ENCODE measurements around the gene MYO1F.
A peak's percentile ranks its signal among the peaks of the same experiment; 100 is the strongest.

The MYO1F gene

DNA sequence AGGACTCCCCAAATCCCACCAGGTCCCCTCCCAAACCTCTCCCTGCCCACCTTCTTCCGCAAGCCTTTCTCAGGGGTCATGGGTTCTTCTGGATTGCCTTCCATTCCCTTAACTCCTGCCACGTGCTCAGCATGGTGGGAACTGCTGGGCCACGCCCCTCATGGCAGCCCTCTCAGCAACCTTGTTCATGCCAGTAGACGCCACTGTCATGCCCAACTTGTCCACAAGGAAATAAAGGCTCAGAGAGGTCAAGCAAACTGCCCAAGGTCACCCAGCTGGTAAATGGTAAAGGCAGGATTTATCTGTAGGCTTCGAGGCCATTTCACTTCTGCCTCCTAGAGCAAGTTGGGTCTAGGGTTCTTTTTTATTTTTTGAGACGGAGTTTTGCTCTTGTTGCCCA lies 85.7 kb downstream of the MYO1F start:
- in situ Hi-C loops (cut with MboI; ENCODE audit: low sequenced_read_pairs, unreplicated experiment) = no loop called here

DNA sequence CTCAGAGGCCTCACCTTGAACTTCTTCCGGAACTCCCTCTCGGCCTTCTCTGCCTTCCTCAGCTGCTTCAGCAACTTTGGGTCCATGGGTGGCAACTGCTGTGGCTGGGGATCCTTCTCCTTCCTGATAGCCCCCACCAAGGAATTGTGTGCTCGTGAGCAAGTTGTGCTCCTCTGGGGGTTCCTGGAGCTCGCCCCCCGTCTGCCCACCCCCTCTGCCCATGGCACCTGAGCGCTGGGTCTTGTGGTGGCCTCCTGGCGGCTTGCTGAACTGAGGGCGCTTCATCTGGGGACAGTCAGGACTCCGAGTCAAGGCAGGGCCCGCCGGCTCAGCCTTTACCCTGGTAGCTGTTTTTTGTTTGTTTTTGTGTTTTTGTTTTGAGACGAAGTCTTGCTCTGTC lies 86.4 kb downstream of the MYO1F start:
- TF ChIP-seq, protein P1, sequence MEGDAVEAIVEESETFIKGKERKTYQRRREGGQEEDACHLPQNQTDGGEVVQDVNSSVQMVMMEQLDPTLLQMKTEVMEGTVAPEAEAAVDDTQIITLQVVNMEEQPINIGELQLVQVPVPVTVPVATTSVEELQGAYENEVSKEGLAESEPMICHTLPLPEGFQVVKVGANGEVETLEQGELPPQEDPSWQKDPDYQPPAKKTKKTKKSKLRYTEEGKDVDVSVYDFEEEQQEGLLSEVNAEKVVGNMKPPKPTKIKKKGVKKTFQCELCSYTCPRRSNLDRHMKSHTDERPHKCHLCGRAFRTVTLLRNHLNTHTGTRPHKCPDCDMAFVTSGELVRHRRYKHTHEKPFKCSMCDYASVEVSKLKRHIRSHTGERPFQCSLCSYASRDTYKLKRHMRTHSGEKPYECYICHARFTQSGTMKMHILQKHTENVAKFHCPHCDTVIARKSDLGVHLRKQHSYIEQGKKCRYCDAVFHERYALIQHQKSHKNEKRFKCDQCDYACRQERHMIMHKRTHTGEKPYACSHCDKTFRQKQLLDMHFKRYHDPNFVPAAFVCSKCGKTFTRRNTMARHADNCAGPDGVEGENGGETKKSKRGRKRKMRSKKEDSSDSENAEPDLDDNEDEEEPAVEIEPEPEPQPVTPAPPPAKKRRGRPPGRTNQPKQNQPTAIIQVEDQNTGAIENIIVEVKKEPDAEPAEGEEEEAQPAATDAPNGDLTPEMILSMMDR (IDR thresholded peaks at IDR 0.05; ENCODE audit: borderline replicate concordance, control extremely low read depth, extremely low read depth, insufficient read depth, missing control alignments) = no peak
- in situ Hi-C loops (cut with MboI; ENCODE audit: low sequenced_read_pairs, unreplicated experiment) = no loop called here
- DNase-seq (ENCODE audit: low spot score) = no peak

More for the DNA sequence above, 85.7 kb downstream of the MYO1F start:
- TF ChIP-seq, protein P1 (IDR thresholded peaks at IDR 0.05; ENCODE audit: borderline replicate concordance, control extremely low read depth, extremely low read depth, insufficient read depth, missing control alignments) = no peak
- no peak for DNase-seq (ENCODE audit: low spot score)

DNA sequence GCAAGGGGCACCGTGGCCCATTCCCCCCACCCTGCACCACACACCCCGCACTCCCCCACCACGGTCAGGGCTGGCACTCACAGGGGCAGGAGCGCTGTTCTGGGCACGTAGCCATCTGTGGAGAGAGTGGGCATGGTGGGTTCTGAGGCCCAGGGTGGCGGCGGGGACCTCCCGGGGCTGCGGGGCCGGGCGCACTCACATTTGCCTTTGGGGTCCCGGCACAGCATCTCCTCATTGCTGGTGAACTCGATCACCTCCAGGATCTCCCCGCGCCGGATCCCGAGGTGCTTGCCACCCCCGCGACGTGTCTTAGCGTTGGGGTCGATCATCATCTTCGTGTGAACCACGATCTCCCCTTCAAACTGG lies 86.9 kb downstream of the MYO1F start:
- no peak for DNase-seq (ENCODE audit: low spot score)
- in situ Hi-C loops (cut with MboI; ENCODE audit: low sequenced_read_pairs, unreplicated experiment) = no loop called here
- TF ChIP-seq, protein P1 (IDR thresholded peaks at IDR 0.05; ENCODE audit: borderline replicate concordance, control extremely low read depth, extremely low read depth, insufficient read depth, missing control alignments) = no peak

DNA sequence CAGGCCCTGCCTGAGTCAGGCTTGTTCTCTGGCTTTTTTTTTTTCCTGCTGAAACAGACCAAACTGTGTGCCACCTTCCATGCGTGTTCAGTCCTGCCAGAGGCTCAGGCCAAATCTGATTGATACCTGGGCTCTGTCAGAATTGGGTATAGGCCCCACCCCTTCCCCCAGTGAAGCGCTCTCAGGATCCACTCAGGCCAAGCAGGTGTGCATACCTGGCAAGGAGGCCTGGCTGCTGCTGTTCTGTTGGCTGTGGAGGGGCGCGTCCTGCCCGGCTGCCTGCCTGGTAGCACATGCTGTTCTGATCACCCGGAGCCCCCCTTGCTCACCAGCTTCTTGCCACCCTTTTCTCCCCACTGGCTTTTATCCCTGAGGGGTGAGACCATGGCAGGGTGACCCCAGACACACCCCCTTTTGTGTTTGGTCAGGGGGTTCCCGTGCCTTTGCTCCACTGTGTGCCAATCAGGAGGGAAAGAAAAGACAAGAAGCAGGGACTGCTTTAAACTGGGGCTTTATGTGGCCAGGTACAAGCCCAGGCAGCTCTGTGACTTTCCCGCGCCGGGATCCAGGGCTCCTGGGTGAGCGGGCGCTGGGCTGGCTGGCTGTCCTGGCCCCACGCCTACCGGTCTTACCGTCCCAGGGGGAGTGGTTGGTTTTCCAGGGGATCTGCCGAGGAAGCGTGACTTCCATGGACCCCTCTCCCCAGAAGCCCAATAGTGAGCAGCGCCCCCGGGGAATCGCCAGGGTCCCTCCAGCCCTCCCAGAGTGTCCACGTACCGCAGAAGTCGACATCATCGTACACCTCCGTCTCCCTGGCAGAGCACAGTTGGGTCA lies 87.5 kb downstream of the MYO1F start:
- in situ Hi-C loops (cut with MboI; ENCODE audit: low sequenced_read_pairs, unreplicated experiment) = no loop called here
- DNase-seq (ENCODE audit: low spot score) = no peak
- TF ChIP-seq, protein P1 (IDR thresholded peaks at IDR 0.05; ENCODE audit: borderline replicate concordance, control extremely low read depth, extremely low read depth, insufficient read depth, missing control alignments) = no peak

DNA sequence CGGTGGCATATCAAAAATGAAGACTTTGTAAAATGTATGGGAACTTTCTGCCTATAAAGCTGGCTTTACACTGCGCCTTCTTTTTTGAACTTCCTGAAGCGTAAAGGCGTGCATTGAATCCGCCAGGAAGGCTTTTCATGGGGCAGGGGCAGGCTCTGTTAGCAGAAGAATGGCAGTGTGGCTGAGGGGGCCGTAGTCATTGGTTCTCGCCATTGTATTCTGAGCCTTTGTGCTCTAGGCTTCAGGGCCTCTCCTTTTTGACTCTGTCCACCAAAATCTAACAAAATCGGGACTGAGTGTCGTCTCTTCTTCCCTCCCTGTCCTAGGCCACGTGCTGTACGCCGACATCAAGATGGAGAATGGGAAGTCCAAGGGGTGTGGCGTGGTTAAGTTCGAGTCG lies 88.9 kb downstream of the MYO1F start:
- DNase-seq (ENCODE audit: low spot score) = no peak

DNA sequence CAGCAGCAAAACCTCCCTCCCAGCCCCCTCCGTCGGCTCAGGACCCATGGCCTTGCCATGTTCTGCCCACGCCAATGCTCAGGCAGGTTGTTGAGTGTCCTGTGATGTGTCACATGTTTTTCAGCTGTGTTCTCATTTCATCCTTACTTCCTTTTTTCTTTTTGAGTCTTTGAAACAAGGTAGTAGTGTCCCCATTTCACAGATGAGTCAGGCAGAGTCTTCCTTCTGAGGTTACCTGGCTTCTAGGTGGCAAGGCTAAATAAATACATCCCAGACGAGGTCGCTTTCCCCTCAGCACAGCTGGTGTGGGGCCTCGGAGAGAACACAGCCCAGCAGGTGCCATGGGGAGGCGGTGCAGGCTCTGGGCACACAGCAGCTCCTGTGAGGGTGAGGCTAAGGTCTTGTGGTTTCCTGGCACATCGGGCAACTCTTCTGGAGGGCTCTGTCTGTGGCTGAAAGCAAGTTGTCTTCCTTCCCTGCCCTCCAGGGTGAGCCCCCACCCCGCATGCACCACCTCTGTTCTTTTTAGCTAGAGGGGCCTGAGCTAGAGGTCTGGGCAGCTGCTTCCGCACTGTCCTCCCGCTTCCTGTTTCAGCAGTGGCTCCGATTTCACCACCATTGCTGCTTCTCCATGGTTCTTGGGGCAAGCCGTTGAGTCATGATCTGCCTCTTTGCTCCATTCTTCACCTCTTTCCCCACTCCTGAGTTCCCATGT lies 89.9 kb downstream of the MYO1F start:
- peak; percentile 57 for DNase-seq (ENCODE audit: low spot score)
- in situ Hi-C loops (cut with MboI; ENCODE audit: low sequenced_read_pairs, unreplicated experiment) = no loop called here
- TF ChIP-seq, protein P1 (IDR thresholded peaks at IDR 0.05; ENCODE audit: borderline replicate concordance, control extremely low read depth, extremely low read depth, insufficient read depth, missing control alignments) = peak; percentile 0

More for the DNA sequence above, 88.9 kb downstream of the MYO1F start:
- in situ Hi-C loops (cut with MboI; ENCODE audit: low sequenced_read_pairs, unreplicated experiment) = no loop called here
- TF ChIP-seq, protein P1 (IDR thresholded peaks at IDR 0.05; ENCODE audit: borderline replicate concordance, control extremely low read depth, extremely low read depth, insufficient read depth, missing control alignments) = no peak
